Epidermal melanocyte (primary cell): Measurements from ENCODE around the gene SLC25A21.

Source experiments
- DNase-seq: peaks from one replicate; pipeline ENCODE4 v3.0.0; 2011; ENCODE audit warnings: low spot score; ENCODE audit not compliant: insufficient read length

SLC25A21 gene

GRCh38 chr14:37143475-37143874, 28.9 kb downstream of the SLC25A21 start:
- no peak for DNase-seq

- DNase-seq, result no peak
Measured at GRCh38 chr14:37142835-37143401, 29.5 kb downstream of the SLC25A21 start.

- no peak for DNase-seq
Measured at GRCh38 chr14:37140176-37140575, 32.2 kb downstream of the SLC25A21 start.

- no peak for DNase-seq
Measured at GRCh38 chr14:37139710-37140109, 32.7 kb downstream of the SLC25A21 start.

- no peak for DNase-seq
Measured at GRCh38 chr14:37138898-37139297, 33.5 kb downstream of the SLC25A21 start.

- DNase-seq, result no peak
Measured at GRCh38 chr14:37133284-37133913, 39.0 kb downstream of the SLC25A21 start.

- no peak for DNase-seq
Measured at GRCh38 chr14:37131205-37131604, 41.2 kb downstream of the SLC25A21 start.

- DNase-seq, result no peak
Measured at GRCh38 chr14:37129047-37129446, 43.4 kb downstream of the SLC25A21 start.

GRCh38 chr14:37124614-37125013, 47.8 kb downstream of the SLC25A21 start:
- DNase-seq, result no peak

GRCh38 chr14:37122919-37123639, 49.3 kb downstream of the SLC25A21 start:
- DNase-seq, result no peak

GRCh38 chr14:37122288-37122687, 50.1 kb downstream of the SLC25A21 start:
- DNase-seq, result no peak

- DNase-seq, result no peak
Measured at GRCh38 chr14:37118673-37119366, 53.6 kb downstream of the SLC25A21 start.

GRCh38 chr14:37116933-37117849, 55.2 kb downstream of the SLC25A21 start:
- DNase-seq, result no peak

GRCh38 chr14:37115406-37115805, 57.0 kb downstream of the SLC25A21 start:
- no peak for DNase-seq

GRCh38 chr14:37114559-37114958, 57.8 kb downstream of the SLC25A21 start:
- DNase-seq, result no peak

- no peak for DNase-seq
Measured at GRCh38 chr14:37114002-37114401, 58.4 kb downstream of the SLC25A21 start.

- no peak for DNase-seq
Measured at GRCh38 chr14:37098132-37098531, 74.3 kb downstream of the SLC25A21 start.

GRCh38 chr14:37094502-37094901, 77.9 kb downstream of the SLC25A21 start:
- no peak for DNase-seq

- DNase-seq, result no peak
Measured at GRCh38 chr14:37093364-37093763, 79.0 kb downstream of the SLC25A21 start.

GRCh38 chr14:37091651-37092050, 80.8 kb downstream of the SLC25A21 start:
- DNase-seq, result no peak

- no peak for DNase-seq
Measured at GRCh38 chr14:37090026-37090425, 82.4 kb downstream of the SLC25A21 start.
